Muscle of arm (tissue), 12 donors: ENCODE data around the gene CIC. TPM values are rescaled to one million over a fixed set of nuclear protein-coding genes. Genes with fewer than 3 reads are reported as not detected.
A peak's percentile ranks its signal among the peaks of the same experiment; 100 is the strongest.
"Not testable (repeated sequence)": the region's sequence is repeated elsewhere in the genome, so short reads cannot be mapped to it uniquely, and the experiment has no call there.

ENCODE experiments used
- DNase-seq: peaks from one replicate; pipeline ENCODE4 v3.0.0-alpha.2; 2013
- polyA plus RNA-seq, 12 donors: library from polyadenylated mRNA; unstranded; fragments of 120-200 nt; gene quantifications; one replicate each; pipeline ENCODE4 v1.2.1, GENCODE V29; 2013; ENCODE audit not compliant: insufficient read length in 12 of 12

Gene CIC
- polyA plus RNA-seq, 12 donors = 25.3 to 66.6 (median 31.6) TPM; not detected in 1

DNA sequence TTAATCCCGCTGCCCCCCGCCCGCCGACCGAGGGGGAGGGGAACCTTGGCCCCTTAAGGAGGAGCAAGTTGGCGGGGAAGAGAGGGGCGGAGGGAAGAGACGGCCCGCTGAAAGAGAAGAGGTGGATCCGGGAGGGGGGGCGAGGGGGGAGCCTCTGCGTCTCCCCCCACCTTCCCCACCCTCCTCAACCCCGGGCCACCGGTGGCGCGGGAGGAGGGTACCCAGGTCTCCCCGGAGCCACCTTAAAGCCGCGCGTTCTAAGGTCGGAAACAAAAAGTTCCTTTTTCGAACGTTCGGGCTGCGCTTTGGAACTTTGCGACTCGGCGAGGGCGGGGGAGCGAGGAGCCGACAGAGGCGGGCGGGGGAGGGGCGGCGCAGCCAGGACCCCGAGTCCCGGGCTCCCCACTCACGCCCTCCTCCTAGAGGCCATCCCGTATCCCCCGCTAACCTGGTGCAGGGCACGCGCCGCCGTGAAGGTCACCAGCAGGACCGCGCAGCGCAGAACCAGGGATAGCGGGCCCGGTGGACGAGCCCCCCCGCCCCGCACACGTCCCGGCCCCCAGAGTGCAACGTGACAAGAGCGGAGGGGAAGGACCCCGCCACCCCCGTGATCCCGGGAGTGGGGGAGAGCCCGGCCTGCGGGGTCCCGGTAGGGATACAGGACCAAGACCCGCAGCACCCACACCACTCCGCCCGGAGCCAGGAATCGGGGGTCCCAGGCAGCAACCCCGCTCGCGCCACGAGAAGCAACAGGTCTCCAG, 14.8 kb upstream of the CIC start:
- DNase-seq = peak; percentile 85

DNA sequence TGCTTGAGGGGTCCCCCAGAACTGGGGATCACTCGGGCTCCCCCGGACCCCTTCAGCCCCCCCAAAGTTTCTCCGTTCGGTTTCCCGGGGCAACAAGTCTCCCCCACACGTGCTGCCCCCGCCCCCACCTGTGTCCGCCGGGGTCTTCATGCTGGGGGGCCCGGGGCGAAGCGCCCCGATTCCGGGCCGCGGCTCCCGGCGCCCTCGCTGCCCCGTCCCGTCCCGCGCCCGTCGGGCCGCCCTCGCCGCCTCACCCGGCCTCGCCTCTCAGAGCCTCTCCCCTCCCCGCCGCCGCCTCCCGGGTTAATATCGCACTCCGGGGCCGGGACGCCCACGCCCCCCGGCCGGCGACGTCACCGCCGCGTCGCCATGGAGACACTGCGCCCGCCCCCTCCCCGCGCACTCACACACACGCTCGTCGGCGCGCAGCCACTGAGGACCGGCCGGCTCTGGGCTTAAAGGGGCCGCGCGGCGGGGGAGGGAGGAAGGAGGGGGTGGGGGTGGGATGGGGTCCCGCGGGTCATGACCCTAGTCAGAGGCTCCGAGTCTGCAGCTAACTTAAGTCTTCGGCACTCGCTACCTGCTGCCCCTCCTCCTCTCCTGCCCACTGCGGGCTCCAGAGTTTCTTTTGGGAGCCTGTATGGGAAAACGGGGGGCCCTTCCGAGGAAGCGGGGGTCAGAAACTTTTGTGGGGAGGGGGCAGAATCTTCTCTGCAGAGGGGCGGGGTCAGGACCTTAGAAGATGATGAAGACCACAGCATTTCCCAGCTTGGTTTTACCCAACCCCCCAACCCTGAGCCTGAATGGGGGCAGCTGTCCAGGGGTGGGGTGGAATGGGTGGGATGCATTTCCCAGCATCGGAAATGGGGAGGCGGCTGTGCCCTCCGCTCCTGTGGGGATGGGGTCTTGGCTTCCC, 13.9 kb upstream of the CIC start, which contains the start of gene ERF:
Gene ERF (minus strand): TSS at position 279 of the 916 bp plus-strand sequence. CDS start 129 bp downstream, at position 150.
- peak; percentile 93 for DNase-seq

GRCh38 chr19:42255766-42256745, 13.0 kb upstream of the CIC start:
- DNase-seq = peak; percentile 77

DNA sequence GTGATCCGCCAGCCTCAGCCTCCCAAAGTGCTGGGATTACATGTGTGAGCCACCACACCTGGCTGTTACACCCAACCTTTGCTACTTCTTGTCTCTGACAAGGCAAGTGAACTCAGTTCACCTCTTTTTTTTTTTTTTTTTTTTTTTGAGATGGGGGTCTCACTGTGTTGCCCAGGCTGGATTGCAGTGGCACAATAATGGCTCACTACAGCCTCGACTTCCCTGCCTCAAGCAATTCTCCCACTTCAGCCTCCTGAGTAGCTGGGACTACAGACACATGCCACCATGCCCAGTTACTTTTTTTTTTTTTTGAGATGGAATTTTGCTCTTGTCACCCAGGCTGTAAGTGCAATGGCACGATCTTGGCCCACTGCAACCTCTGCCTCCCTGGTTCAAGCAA, 11.2 kb upstream of the CIC start:
- not testable (repeated sequence) for DNase-seq

GRCh38 chr19:42261763-42262162, 7.3 kb upstream of the CIC start:
- no peak for DNase-seq

GRCh38 chr19:42266105-42266504, 2.9 kb upstream of the CIC start:
- not testable (repeated sequence) for DNase-seq

DNA sequence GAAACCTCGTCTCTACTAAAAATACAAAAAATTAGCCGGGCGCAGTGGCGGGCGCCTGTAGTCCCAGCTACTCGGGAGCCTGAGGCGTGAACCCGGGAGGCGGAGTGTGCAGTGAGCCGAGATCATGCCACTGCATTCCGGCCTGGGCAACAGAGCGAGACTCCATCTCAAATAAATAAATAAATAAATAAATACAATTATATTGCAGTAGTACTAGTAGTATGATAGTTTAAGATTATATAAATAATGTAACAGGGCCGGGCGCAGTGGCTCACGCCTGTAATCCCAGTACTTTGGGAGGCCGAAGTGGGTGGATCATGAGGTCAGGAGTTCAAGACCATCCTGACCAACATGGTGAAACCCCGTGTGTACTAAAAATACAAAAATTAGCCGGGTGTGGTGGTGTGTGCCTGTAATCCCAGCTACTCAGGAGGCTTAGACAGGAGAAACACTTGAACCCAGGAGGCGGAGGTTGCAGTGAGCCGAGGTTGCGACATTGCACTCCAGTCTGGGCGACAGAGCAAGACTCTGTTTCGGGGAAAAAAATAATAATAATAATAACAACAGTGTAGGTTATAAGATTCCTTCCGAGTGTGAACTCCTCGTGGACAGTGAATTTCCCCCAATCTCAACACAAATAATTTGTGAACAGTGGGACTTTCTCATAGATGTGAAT, 2.0 kb upstream of the CIC start:
- not testable (repeated sequence) for DNase-seq

GRCh38 chr19:42267644-42268141, 1.4 kb upstream of the CIC start:
- DNase-seq = no peak

DNA sequence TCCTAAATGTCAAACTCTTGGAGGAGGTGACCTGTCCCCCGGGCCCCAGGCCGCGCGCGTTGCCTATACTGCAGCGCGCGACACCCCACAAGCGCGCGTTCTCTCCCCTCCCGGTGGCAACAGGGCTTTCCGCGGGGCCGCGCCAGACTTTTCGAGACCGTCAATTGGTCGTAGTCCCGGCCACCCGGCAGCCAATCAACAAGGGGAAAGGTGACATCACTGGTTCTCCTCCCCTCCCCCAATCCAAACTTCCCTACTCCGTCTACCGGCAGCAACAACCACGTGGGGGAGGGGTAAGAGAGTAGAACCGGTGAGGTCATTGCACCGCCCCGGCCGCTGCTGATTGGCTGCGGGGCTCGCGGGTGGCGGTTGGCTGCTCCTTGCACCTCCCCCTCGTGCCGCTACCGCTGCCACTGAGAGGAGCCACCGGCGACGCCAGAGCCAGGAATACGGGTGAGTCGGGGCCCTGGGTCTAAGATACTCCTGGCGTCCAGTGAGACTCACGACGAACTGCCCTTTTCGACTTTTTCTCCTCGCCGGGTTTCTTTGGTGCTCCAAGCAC, 829 bp upstream of the CIC start:
- DNase-seq = peak; percentile 100

DNA sequence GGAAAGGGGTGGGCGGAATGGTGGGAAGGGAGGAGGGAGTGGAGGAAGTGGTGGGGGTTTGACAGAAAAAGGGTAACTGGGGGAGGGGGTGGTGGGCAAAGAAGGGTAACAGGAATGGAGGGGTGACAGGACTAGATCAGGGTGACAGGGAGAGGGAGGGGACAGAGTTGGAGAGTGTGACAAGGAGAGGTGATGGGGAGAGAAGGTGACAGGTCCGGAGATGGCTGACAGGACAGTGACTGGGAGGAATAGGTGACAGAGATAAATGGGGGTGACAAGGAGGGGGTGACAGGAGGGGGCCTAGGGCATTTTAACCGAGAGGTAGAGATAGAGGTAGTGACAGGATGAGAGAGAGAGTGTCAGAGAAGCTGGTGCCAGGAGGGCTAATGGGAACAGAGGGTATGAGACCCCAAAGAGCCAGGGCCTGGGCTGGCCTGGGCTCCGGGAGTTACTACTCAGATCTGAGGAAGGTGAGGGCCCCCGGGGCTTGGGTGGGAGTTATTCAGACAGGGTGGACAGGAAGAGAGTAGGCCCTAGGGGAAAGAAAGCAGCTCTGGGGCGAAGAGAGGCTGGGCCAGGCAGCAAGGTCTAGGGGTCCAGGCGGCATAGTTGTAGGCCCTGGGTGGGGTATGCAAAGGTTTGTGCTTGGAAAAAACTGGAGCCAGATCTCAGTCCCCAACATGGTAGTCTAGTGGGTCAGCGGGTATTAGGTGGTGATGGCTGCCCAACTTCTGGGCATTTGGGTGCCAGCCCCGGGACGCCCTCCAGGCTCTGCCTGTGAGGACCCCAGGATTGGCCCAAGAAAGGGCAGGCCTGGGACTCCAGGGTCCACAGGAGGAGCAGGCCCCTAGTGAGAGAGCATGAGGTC, 660 bp downstream of the CIC start:
- DNase-seq = no peak

GRCh38 chr19:42270346-42271044, 1.4 kb downstream of the CIC start:
- DNase-seq = no peak

DNA sequence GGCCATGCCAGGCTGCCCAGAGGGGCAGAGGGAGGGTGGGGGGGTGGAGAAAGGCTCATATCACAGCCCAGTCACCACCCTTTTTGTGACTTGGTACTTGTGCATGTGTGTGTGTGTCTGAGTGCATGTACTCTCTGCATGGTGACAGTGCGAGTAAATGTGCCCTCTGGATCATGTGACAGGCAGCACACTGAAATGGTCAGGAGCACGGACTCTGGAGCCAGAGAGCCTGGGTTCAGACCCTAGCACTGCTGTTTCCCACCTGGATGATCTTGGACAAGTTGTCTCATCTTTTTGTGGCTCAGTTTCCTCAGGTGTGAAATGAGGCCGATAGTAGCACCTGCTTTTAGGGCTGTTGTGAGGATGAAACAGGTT, 2.0 kb downstream of the CIC start:
- DNase-seq = no peak

DNA sequence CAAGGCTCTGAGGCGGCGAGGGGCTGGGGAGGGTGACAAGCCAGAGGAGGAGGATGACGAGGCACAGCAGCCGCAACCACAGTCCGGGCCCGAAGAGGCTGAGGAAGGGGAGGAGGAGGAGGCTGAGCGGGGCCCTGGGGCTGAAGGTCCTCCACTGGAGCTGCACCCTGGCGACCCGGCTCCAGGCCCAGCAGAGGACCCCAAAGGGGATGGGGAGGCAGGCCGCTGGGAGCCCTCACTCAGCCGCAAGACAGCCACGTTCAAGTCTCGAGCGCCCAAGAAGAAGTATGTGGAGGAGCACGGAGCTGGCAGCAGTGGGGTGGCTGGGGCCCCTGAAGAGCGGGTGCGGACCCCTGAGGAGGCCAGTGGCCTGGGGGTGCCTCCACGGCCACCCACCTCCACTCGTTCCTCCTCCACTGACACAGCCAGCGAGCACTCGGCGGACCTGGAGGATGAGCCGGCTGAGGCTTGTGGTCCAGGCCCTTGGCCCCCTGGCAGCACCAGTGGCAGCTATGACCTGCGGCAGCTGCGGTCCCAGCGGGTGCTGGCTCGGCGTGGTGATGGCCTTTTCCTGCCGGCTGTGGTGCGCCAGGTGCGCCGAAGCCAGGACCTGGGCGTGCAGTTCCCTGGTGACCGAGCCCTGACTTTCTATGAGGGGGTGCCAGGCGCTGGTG, 2.9 kb downstream of the CIC start:
- DNase-seq = no peak

- DNase-seq = no peak
These were observed 3.5 kb downstream of the CIC start for GRCh38 chr19:42272535-42272897.

DNA sequence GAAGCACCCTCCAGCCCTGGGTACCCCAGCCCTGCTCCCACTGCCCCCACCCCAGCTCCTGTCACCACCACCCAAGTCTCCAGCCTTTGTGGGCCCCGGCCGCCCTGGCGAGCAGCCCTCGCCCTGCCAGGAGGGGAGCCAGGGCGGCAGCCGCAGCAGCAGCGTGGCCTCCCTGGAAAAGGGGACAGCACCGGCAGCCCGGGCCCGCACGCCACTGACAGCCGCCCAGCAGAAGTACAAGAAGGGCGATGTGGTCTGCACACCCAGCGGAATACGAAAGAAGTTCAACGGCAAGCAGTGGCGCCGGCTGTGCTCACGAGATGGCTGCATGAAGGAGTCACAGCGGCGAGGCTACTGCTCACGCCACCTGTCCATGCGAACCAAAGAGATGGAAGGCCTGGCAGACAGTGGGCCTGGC, 3.9 kb downstream of the CIC start:
- no peak for DNase-seq

GRCh38 chr19:42273407-42274064, 4.5 kb downstream of the CIC start:
- DNase-seq = no peak

DNA sequence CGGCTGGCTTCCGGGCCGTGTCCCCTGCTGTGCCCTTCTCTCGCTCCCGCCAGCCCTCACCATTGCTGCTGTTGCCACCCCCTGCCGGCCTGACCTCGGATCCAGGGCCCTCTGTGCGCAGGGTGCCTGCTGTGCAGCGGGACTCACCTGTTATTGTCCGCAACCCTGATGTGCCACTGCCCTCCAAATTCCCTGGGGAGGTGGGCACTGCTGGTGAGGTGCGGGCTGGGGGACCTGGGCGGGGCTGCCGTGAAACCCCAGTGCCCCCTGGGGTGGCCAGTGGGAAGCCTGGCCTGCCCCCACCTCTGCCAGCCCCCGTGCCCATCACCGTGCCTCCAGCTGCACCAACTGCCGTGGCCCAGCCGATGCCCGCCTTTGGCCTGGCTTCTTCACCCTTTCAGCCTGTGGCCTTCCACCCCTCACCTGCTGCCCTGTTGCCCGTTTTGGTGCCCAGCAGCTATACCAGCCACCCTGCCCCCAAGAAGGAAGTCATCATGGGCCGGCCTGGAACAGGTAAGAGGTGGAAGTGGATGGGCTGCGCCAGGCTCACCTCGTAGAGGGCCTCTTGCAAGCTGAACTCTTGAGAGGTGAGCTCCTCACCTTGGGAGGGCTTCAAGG, 5.1 kb downstream of the CIC start:
- DNase-seq = no peak
